ENCODE results near the gene TIMP4.

Gene TIMP4

GRCh38 chr3:12125772-12126171, 32.9 kb downstream of the TIMP4 start:
- no peak overlapping the region for H3K9ac ChIP-seq (ENCODE audit: low read depth, low read length)
- WGBS = 97% methylated on average over 1 of the region's 1 CpG
- no peaks in the 10 kb centered on the region for H3K4me1 ChIP-seq (ENCODE audit: insufficient read depth, low read length)
- no peaks in the 10 kb centered on the region for H3K9me3 ChIP-seq (ENCODE audit: insufficient read depth, low read depth, low read length)
- H3K27ac ChIP-seq (ENCODE audit: low read depth, low read length) = no peak overlapping the region
- H3K4me3 ChIP-seq (ENCODE audit: low read length) = no peak overlapping the region
- H3K36me3 ChIP-seq (ENCODE audit: insufficient read depth, low read length) = no peaks in the 10 kb centered on the region
- H3K27me3 ChIP-seq (ENCODE audit: insufficient read depth, low read length) = no peaks in the 10 kb centered on the region

- no peak overlapping the region for H3K4me3 ChIP-seq (ENCODE audit: low read length)
- no peaks in the 10 kb centered on the region for H3K4me1 ChIP-seq (ENCODE audit: insufficient read depth, low read length)
- no peaks in the 10 kb centered on the region for H3K36me3 ChIP-seq (ENCODE audit: insufficient read depth, low read length)
- H3K9me3 ChIP-seq (ENCODE audit: insufficient read depth, low read depth, low read length) = no peaks in the 10 kb centered on the region
- no peak overlapping the region for H3K27ac ChIP-seq (ENCODE audit: low read depth, low read length)
- no peaks in the 10 kb centered on the region for H3K27me3 ChIP-seq (ENCODE audit: insufficient read depth, low read length)
- H3K9ac ChIP-seq (ENCODE audit: low read depth, low read length) = no peak overlapping the region
Observed at GRCh38 chr3:12121466-12121865, 37.2 kb downstream of the TIMP4 start.

GRCh38 chr3:12120374-12121140, 38.2 kb downstream of the TIMP4 start:
- WGBS = 94% methylated on average over 5 of the region's 5 CpGs
- H3K9me3 ChIP-seq (ENCODE audit: insufficient read depth, low read depth, low read length) = no peaks in the 10 kb centered on the region
- H3K27ac ChIP-seq (ENCODE audit: low read depth, low read length) = no peak overlapping the region
- H3K4me1 ChIP-seq (ENCODE audit: insufficient read depth, low read length) = no peaks in the 10 kb centered on the region
- H3K9ac ChIP-seq (ENCODE audit: low read depth, low read length) = no peak overlapping the region
- H3K27me3 ChIP-seq (ENCODE audit: insufficient read depth, low read length) = no peaks in the 10 kb centered on the region
- no peaks in the 10 kb centered on the region for H3K36me3 ChIP-seq (ENCODE audit: insufficient read depth, low read length)
- H3K4me3 ChIP-seq (ENCODE audit: low read length) = no peak overlapping the region

GRCh38 chr3:12117473-12117872, 41.2 kb downstream of the TIMP4 start:
- Histone ChIP-seq H3K9ac (ENCODE audit: low read depth, low read length) (no peak overlapping the region), H3K4me1 (ENCODE audit: insufficient read depth, low read length) (no peaks in the 10 kb centered on the region), H3K27ac (ENCODE audit: low read depth, low read length) (no peak overlapping the region), H3K4me3 (ENCODE audit: low read length) (no peak overlapping the region), H3K27me3 (ENCODE audit: insufficient read depth, low read length) (no peaks in the 10 kb centered on the region; the same call in 1 of the 2 replicates), H3K36me3 (ENCODE audit: insufficient read depth, low read length) (no peaks in the 10 kb centered on the region), H3K9me3 (ENCODE audit: insufficient read depth, low read depth, low read length) (no peaks in the 10 kb centered on the region)

GRCh38 chr3:12116870-12117269, 41.8 kb downstream of the TIMP4 start:
- Histone ChIP-seq H3K36me3 (ENCODE audit: insufficient read depth, low read length) (no peaks in the 10 kb centered on the region), H3K4me3 (ENCODE audit: low read length) (no peak overlapping the region), H3K27ac (ENCODE audit: low read depth, low read length) (no peak overlapping the region), H3K27me3 (ENCODE audit: insufficient read depth, low read length) (no peaks in the 10 kb centered on the region; the same call in 1 of the 2 replicates), H3K4me1 (ENCODE audit: insufficient read depth, low read length) (no peaks in the 10 kb centered on the region), H3K9me3 (ENCODE audit: insufficient read depth, low read depth, low read length) (no peaks in the 10 kb centered on the region), H3K9ac (ENCODE audit: low read depth, low read length) (no peak overlapping the region)
- 90% methylated on average over 4 of the region's 4 CpGs for WGBS

GRCh38 chr3:12115849-12116248, 42.9 kb downstream of the TIMP4 start:
- H3K9me3 ChIP-seq (ENCODE audit: insufficient read depth, low read depth, low read length) = 0 out of 2 replicates have a peak, but pooled peaks cover 3% of the 10 kb centered on the region
- H3K27me3 ChIP-seq (ENCODE audit: insufficient read depth, low read length) = no peaks in the 10 kb centered on the region; the same call in 1 of the 2 replicates

GRCh38 chr3:12115104-12115503, 43.6 kb downstream of the TIMP4 start:
- Histone ChIP-seq H3K27me3 (ENCODE audit: insufficient read depth, low read length) (no peaks in the 10 kb centered on the region; the same call in 1 of the 2 replicates), H3K27ac (ENCODE audit: low read depth, low read length) (no peak overlapping the region), H3K9ac (ENCODE audit: low read depth, low read length) (no peak overlapping the region), H3K9me3 (ENCODE audit: insufficient read depth, low read depth, low read length) (peaks cover 5% of the 10 kb centered on the region; the same call in 1 of the 2 replicates), H3K36me3 (ENCODE audit: insufficient read depth, low read length) (no peaks in the 10 kb centered on the region), H3K4me3 (ENCODE audit: low read length) (no peak overlapping the region), H3K4me1 (ENCODE audit: insufficient read depth, low read length) (no peaks in the 10 kb centered on the region)
- WGBS = 98% methylated on average over 3 of the region's 3 CpGs

More at GRCh38 chr3:12115849-12116248, 42.9 kb downstream of the TIMP4 start:
- H3K27ac ChIP-seq (ENCODE audit: low read depth, low read length) = no peak overlapping the region
- 97% methylated on average over 3 of the region's 3 CpGs for WGBS
- H3K4me3 ChIP-seq (ENCODE audit: low read length) = no peak overlapping the region
- H3K4me1 ChIP-seq (ENCODE audit: insufficient read depth, low read length) = no peaks in the 10 kb centered on the region
- no peak overlapping the region for H3K9ac ChIP-seq (ENCODE audit: low read depth, low read length)
- H3K36me3 ChIP-seq (ENCODE audit: insufficient read depth, low read length) = no peaks in the 10 kb centered on the region

GRCh38 chr3:12114251-12114650, 44.5 kb downstream of the TIMP4 start:
- no peak overlapping the region for H3K27ac ChIP-seq (ENCODE audit: low read depth, low read length)
- peaks cover 13% of the 10 kb centered on the region; the same call in 1 of the 2 replicates for H3K9me3 ChIP-seq (ENCODE audit: insufficient read depth, low read depth, low read length)
- H3K27me3 ChIP-seq (ENCODE audit: insufficient read depth, low read length) = no peaks in the 10 kb centered on the region; the same call in 1 of the 2 replicates
- H3K9ac ChIP-seq (ENCODE audit: low read depth, low read length) = no peak overlapping the region
- H3K4me3 ChIP-seq (ENCODE audit: low read length) = no peak overlapping the region
- no peaks in the 10 kb centered on the region for H3K36me3 ChIP-seq (ENCODE audit: insufficient read depth, low read length)
- H3K4me1 ChIP-seq (ENCODE audit: insufficient read depth, low read length) = no peaks in the 10 kb centered on the region

- 91% methylated on average over 8 of the region's 8 CpGs for WGBS
- Histone ChIP-seq H3K9ac (ENCODE audit: low read depth, low read length) (no peak overlapping the region), H3K27me3 (ENCODE audit: insufficient read depth, low read length) (no peaks in the 10 kb centered on the region), H3K4me3 (ENCODE audit: low read length) (no peak overlapping the region), H3K9me3 (ENCODE audit: insufficient read depth, low read depth, low read length) (peaks cover 13% of the 10 kb centered on the region; the same call in 1 of the 2 replicates), H3K27ac (ENCODE audit: low read depth, low read length) (no peak overlapping the region), H3K36me3 (ENCODE audit: insufficient read depth, low read length) (no peaks in the 10 kb centered on the region), H3K4me1 (ENCODE audit: insufficient read depth, low read length) (no peaks in the 10 kb centered on the region)
Observed at GRCh38 chr3:12107071-12107713, 51.5 kb downstream of the TIMP4 start.

Data from HUES64 (cell line).